ENCODE data around the gene FAM107B.

FAM107B gene

DNA sequence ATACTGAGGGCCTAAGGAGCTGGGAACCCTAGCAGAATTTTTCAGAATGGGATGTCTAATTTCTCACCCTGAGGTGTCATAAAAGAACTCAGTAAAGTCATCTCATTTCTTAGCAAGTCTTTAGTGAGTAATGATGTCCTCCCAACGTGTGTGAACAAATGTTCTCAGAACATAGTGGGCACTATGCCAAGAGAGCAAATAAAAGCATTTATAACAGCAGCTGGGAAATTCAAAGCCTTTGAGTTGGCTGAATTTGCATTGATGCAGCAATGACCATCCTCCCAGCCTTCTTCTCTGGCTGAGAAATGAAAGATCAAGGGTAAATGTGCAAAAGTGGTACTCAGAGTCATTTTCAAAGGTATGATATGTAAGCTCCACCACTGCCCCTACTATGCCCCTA, 109.4 kb downstream of the FAM107B start:
- TF ChIP-seq CREB1 (IDR thresholded peaks at IDR 0.05; ENCODE audit: low read depth) (no peak), CEBPB (IDR thresholded peaks at IDR 0.05) (no peak), TCF12 (IDR thresholded peaks at IDR 0.05; ENCODE audit: low read depth) (no peak), EGR1 (IDR thresholded peaks at IDR 0.05) (no peak), YY1 (IDR thresholded peaks at IDR 0.05; ENCODE audit: low read depth) (no peak)

- TF ChIP-seq EP300 (IDR thresholded peaks at IDR 0.05; ENCODE audit: borderline replicate concordance) (no peak), CEBPB (IDR thresholded peaks at IDR 0.05) (no peak), EGR1 (IDR thresholded peaks at IDR 0.05) (no peak), REST (IDR thresholded peaks at IDR 0.05; ENCODE audit: low read depth) (no peak), FOXM1 (IDR thresholded peaks at IDR 0.05; ENCODE audit: borderline replicate concordance, low read depth) (no peak), ZBTB7A (IDR thresholded peaks at IDR 0.05; ENCODE audit: low read depth) (no peak), TCF12 (IDR thresholded peaks at IDR 0.05; ENCODE audit: low read depth) (no peak), TAF1 (IDR thresholded peaks at IDR 0.05; ENCODE audit: low read depth) (no peak), TEAD4 (IDR thresholded peaks at IDR 0.05) (no peak), NFIC (IDR thresholded peaks at IDR 0.05) (no peak), RAD21 (IDR thresholded peaks at IDR 0.05; ENCODE audit: low read depth) (no peak), CREB1 (IDR thresholded peaks at IDR 0.05; ENCODE audit: low read depth) (no peak), YY1 (IDR thresholded peaks at IDR 0.05; ENCODE audit: low read depth) (no peak)
- TF ChIP-seq, protein P1, sequence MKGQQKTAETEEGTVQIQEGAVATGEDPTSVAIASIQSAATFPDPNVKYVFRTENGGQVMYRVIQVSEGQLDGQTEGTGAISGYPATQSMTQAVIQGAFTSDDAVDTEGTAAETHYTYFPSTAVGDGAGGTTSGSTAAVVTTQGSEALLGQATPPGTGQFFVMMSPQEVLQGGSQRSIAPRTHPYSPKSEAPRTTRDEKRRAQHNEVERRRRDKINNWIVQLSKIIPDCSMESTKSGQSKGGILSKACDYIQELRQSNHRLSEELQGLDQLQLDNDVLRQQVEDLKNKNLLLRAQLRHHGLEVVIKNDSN (IDR thresholded peaks at IDR 0.05) = no peak
- TF ChIP-seq, protein P2, sequence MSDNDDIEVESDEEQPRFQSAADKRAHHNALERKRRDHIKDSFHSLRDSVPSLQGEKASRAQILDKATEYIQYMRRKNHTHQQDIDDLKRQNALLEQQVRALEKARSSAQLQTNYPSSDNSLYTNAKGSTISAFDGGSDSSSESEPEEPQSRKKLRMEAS (IDR thresholded peaks at IDR 0.05) = no peak
These were observed 110.4 kb downstream of the FAM107B start for GRCh38 chr10:14664345-14664744.

DNA sequence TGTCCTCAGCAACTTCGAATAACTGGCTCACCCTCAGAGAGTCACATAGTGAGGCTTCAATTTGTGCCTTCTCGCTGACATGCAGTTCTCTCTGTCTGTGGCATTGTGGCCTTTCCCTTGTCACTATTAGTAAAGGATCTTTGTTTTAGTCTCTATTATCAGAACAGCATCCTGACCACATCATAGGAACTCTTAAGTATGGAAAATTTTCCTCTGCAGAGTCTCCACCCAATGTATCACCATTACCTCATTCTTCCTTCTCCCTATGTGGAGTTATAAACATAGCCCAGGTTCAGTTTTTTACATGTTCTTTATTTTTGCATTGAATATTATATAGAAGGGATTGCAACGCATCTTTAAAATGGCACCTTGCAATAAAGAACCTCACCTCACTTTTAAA, 112.9 kb downstream of the FAM107B start:
- no peak for TF ChIP-seq EP300 (IDR thresholded peaks at IDR 0.05; ENCODE audit: borderline replicate concordance)
- TF ChIP-seq, protein P2 (IDR thresholded peaks at IDR 0.05) = no peak
- no peak for TF ChIP-seq ZBTB7A (IDR thresholded peaks at IDR 0.05; ENCODE audit: low read depth)
- TF ChIP-seq, protein P1 (IDR thresholded peaks at IDR 0.05) = no peak
- no peak for TF ChIP-seq RAD21 (IDR thresholded peaks at IDR 0.05; ENCODE audit: low read depth)
- TF ChIP-seq TAF1 (IDR thresholded peaks at IDR 0.05; ENCODE audit: low read depth) = no peak
- no peak for TF ChIP-seq CREB1 (IDR thresholded peaks at IDR 0.05; ENCODE audit: low read depth)
- no peak for TF ChIP-seq REST (IDR thresholded peaks at IDR 0.05; ENCODE audit: low read depth)
- TF ChIP-seq FOXM1 (IDR thresholded peaks at IDR 0.05; ENCODE audit: borderline replicate concordance, low read depth) = no peak
- no peak for TF ChIP-seq CEBPB (IDR thresholded peaks at IDR 0.05)
- TF ChIP-seq NFIC (IDR thresholded peaks at IDR 0.05) = no peak
- no peak for TF ChIP-seq YY1 (IDR thresholded peaks at IDR 0.05; ENCODE audit: low read depth)
- no peak for TF ChIP-seq TCF12 (IDR thresholded peaks at IDR 0.05; ENCODE audit: low read depth)

- TF ChIP-seq REST (IDR thresholded peaks at IDR 0.05; ENCODE audit: low read depth) (no peak), EP300 (IDR thresholded peaks at IDR 0.05; ENCODE audit: borderline replicate concordance) (no peak), CEBPB (IDR thresholded peaks at IDR 0.05) (no peak), EGR1 (IDR thresholded peaks at IDR 0.05) (no peak), TAF1 (IDR thresholded peaks at IDR 0.05; ENCODE audit: low read depth) (no peak), RAD21 (IDR thresholded peaks at IDR 0.05; ENCODE audit: low read depth) (no peak), TCF12 (IDR thresholded peaks at IDR 0.05; ENCODE audit: low read depth) (no peak), ZBTB7A (IDR thresholded peaks at IDR 0.05; ENCODE audit: low read depth) (no peak), CREB1 (IDR thresholded peaks at IDR 0.05; ENCODE audit: low read depth) (no peak), FOXM1 (IDR thresholded peaks at IDR 0.05; ENCODE audit: borderline replicate concordance, low read depth) (no peak), YY1 (IDR thresholded peaks at IDR 0.05; ENCODE audit: low read depth) (no peak), NFIC (IDR thresholded peaks at IDR 0.05) (no peak), TEAD4 (IDR thresholded peaks at IDR 0.05) (no peak)
- TF ChIP-seq, protein P1 (IDR thresholded peaks at IDR 0.05) = no peak
- TF ChIP-seq, protein P2 (IDR thresholded peaks at IDR 0.05) = no peak
These were observed 113.9 kb downstream of the FAM107B start for GRCh38 chr10:14660831-14661230.
